HepG2 (cell line): Measurements from ENCODE around the gene PLA2G2E.

Source experiments
- BRCA1 ChIP-seq: sonication (generic); formaldehyde crosslinking; IDR thresholded peaks from 2 replicates; pipeline ENCODE4 v1.4.0; 2020; ENCODE audit warnings: missing genetic modification reagents
- FOXJ3 ChIP-seq: sonication (generic); formaldehyde crosslinking; IDR thresholded peaks from 2 replicates; pipeline ENCODE4 v1.4.0; 2020; ENCODE audit warnings: missing genetic modification reagents, mild to moderate bottlenecking, borderline replicate concordance
- MEIS2 ChIP-seq: sonication (generic); formaldehyde crosslinking; IDR thresholded peaks from 2 replicates; pipeline ENCODE4 v1.9.0; 2021; ENCODE audit warnings: mild to moderate bottlenecking, missing genetic modification reagents
- SP1 ChIP-seq, 2 experiments: fragments of 450-650 bp in 1 of 2; sonication (generic) in 1 of 2; formaldehyde crosslinking in 1 of 2; IDR thresholded peaks; 2 replicates each; pipeline versions ENCODE4 v1.4.0 to v1.6.1; 2016 to 2020; ENCODE audit warnings: missing genetic modification reagents in 1 of 2
- TF ChIP-seq, protein P1 (sequence below): fragments of 450-650 bp; IDR thresholded peaks from 2 replicates; pipeline ENCODE4 v1.6.1; 2017; ENCODE audit warnings: mild to moderate bottlenecking

DNA sequence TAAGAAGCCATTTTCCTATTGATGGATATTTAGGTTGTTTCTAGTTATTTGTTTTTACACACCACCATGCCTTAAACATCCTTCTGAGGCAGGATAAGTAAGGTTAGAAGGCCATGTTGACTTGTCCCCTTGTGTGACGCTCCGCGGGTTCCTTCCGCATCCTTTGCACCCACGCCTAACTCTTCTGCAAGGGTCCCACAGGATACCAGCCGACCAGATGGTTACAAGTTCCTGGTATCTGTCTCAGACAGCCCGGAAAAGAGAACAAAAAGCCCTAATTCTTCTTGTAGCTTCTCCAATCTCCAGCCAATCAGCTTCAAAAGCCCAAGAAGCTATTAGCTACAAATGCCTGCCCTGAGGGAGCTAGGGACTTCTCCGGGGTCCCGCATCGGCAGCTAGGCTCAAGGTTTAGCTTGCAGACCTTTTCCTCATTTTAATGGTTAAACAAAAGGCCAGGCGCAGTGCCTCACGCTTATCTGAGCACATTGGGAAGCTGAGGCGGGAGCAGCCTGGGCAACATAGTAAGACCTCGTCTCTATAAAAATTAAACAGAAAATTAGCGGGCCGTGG is 46.2 kb downstream of the PLA2G2E start:
- TF ChIP-seq, protein P1, sequence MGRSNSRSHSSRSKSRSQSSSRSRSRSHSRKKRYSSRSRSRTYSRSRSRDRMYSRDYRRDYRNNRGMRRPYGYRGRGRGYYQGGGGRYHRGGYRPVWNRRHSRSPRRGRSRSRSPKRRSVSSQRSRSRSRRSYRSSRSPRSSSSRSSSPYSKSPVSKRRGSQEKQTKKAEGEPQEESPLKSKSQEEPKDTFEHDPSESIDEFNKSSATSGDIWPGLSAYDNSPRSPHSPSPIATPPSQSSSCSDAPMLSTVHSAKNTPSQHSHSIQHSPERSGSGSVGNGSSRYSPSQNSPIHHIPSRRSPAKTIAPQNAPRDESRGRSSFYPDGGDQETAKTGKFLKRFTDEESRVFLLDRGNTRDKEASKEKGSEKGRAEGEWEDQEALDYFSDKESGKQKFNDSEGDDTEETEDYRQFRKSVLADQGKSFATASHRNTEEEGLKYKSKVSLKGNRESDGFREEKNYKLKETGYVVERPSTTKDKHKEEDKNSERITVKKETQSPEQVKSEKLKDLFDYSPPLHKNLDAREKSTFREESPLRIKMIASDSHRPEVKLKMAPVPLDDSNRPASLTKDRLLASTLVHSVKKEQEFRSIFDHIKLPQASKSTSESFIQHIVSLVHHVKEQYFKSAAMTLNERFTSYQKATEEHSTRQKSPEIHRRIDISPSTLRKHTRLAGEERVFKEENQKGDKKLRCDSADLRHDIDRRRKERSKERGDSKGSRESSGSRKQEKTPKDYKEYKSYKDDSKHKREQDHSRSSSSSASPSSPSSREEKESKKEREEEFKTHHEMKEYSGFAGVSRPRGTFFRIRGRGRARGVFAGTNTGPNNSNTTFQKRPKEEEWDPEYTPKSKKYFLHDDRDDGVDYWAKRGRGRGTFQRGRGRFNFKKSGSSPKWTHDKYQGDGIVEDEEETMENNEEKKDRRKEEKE = no peak
- TF ChIP-seq FOXJ3 (CRISPR knock-in tag) = no peak
- TF ChIP-seq SP1 (IDR thresholded peaks at IDR 0.05) = no peak
- no peak for TF ChIP-seq SP1 (CRISPR knock-in tag; IDR thresholded peaks at IDR 0.05)
- TF ChIP-seq BRCA1 (CRISPR knock-in tag) = no peak
- TF ChIP-seq MEIS2 (CRISPR knock-in tag) = no peak
